B cell (primary cell): ENCODE results near the gene DOCK3. TPM values are rescaled to one million over a fixed set of nuclear protein-coding genes. Genes with fewer than 3 reads are reported as not detected.

Source experiments
- ATAC-seq: fragments of 200-7000 bp; cut with Tn5 transposase; one replicate; pipeline ENCODE4 v1.10.0; 2021; ENCODE audit warnings: low read depth, mild to moderate bottlenecking, moderate number of reproducible peaks, moderate library complexity
- CTCF ChIA-PET: fragments of 350-600 bp; sonication (Branson Sonifier 250); formaldehyde crosslinking; loops from one replicate; lab custom pipeline; 2021; ENCODE audit warnings: antibody characterized with exemption, inconsistent platforms; lab: Charles Lee
- POLR2A ChIA-PET: fragments of 350-600 bp; sonication (Branson Sonifier 250); formaldehyde crosslinking; loops from one replicate; lab custom pipeline; 2021; ENCODE audit warnings: antibody characterized with exemption; lab: Charles Lee
- DNase-seq: peaks from one replicate; pipeline ENCODE4 v3.0.0; 2013
- H2AFZ ChIP-seq: 2 replicates; pipeline ENCODE4 v1.6.1; 2012; ENCODE audit warnings: mild to moderate bottlenecking, low read depth, low read length; ENCODE audit not compliant: insufficient read depth, poor library complexity, severe bottlenecking
- H3K27ac ChIP-seq, 2 donors: 1 replicate in 1 of 2; 2 replicates in 1 of 2; pipeline ENCODE4 v1.5.1; 2012 to 2013; ENCODE audit warnings: low read length in 2 of 2, mild to moderate bottlenecking in 2 of 2, moderate library complexity in 1 of 2
- H3K27me3 ChIP-seq, 4 experiments: fragments of 200-600 bp in 1 of 4; sonication (generic) in 1 of 4; replicated peaks in 1 of 4; 1 replicate in 2 of 4; 2 replicates in 2 of 4; pipeline versions ENCODE4 v1.6.1 to v1.7.0; 2013 to 2016; ENCODE audit warnings: low read length in 3 of 4, mild to moderate bottlenecking in 2 of 4, mixed read lengths in 1 of 4, moderate library complexity in 1 of 4; ENCODE audit not compliant: insufficient read depth in 4 of 4, control insufficient read depth in 3 of 4; ENCODE audit errors: control extremely low read depth in 1 of 4
- H3K36me3 ChIP-seq, 2 experiments: replicated peaks in 1 of 2; 1 replicate in 1 of 2; 2 replicates in 1 of 2; pipeline versions ENCODE4 v1.6.1 to v1.7.1; 2013; ENCODE audit warnings: low read length in 1 of 2; ENCODE audit not compliant: insufficient read depth in 2 of 2, control insufficient read depth in 1 of 2; ENCODE audit errors: control extremely low read depth in 1 of 2, extremely low read depth in 1 of 2
- H3K4me1 ChIP-seq, 2 donors: fragments of 200-600 bp in 1 of 2; sonication (generic) in 1 of 2; 1 replicate in 1 of 2; 2 replicates in 1 of 2; pipeline versions ENCODE4 v1.5.1 to v1.6.1; 2013 to 2017; ENCODE audit warnings: low read length in 2 of 2; ENCODE audit not compliant: control insufficient read depth in 2 of 2, insufficient read depth in 2 of 2
- H3K4me2 ChIP-seq: replicated peaks from 2 replicates; pipeline ENCODE3; 2012; ENCODE audit warnings: mild to moderate bottlenecking, low read depth, low read length; ENCODE audit not compliant: poor library complexity, severe bottlenecking
- H3K4me3 ChIP-seq, 5 experiments: fragments of 200-600 bp in 1 of 5; sonication (generic) in 1 of 5; 1 replicate in 3 of 5; 2 replicates in 2 of 5; pipeline versions ENCODE4 v1.5.1 to v1.7.0; 2011 to 2016; ENCODE audit warnings: low read length in 4 of 5, mild to moderate bottlenecking in 4 of 5, low read depth in 2 of 5, control low read depth in 1 of 5, moderate library complexity in 1 of 5; ENCODE audit not compliant: insufficient read depth in 1 of 5; ENCODE audit errors: control extremely low read depth in 1 of 5, extremely low read depth in 1 of 5
- H3K79me2 ChIP-seq: fragments of 200-600 bp; sonication (generic); one replicate; pipeline ENCODE4 v1.6.0; 2016; ENCODE audit warnings: low read length; ENCODE audit not compliant: control insufficient read depth, insufficient read depth
- H3K9ac ChIP-seq: fragments of 200-600 bp; sonication (generic); 2 replicates; pipeline ENCODE4 v1.6.1; 2017; ENCODE audit warnings: mild to moderate bottlenecking, low read length, moderate library complexity
- H3K9me3 ChIP-seq, 3 donors: one replicate each; pipeline versions ENCODE4 v1.6.1 to v1.7.1; 2013; ENCODE audit warnings: low read length in 2 of 3; ENCODE audit not compliant: control insufficient read depth in 2 of 3, insufficient read depth in 1 of 3; ENCODE audit errors: control extremely low read depth in 1 of 3
- H4K20me1 ChIP-seq: 2 replicates; pipeline ENCODE4 v1.6.0; 2012; ENCODE audit warnings: mild to moderate bottlenecking, low read length; ENCODE audit not compliant: insufficient read depth, control insufficient read depth, poor library complexity, severe bottlenecking
- H3K27ac Mint-ChIP-seq: one replicate; pipeline ENCODE4 v1.8.0; 2021; ENCODE audit warnings: mixed read lengths
- H3K27me3 Mint-ChIP-seq: one replicate; pipeline ENCODE4 v1.8.0; 2021; ENCODE audit warnings: mixed read lengths
- H3K4me1 Mint-ChIP-seq: one replicate; pipeline ENCODE4 v1.8.0; 2021; ENCODE audit warnings: mixed read lengths
- H3K4me3 Mint-ChIP-seq: one replicate; pipeline ENCODE4 v1.8.0; 2021; ENCODE audit warnings: mixed read lengths
- H3K9me3 Mint-ChIP-seq: one replicate; pipeline ENCODE4 v1.8.0; 2022; ENCODE audit warnings: mixed read lengths; ENCODE audit not compliant: insufficient read depth
- CTCF ChIP-seq: fragments of 200-600 bp; IDR thresholded peaks from one replicate; pipeline ENCODE4 v1.8.0; 2022; ENCODE audit warnings: antibody characterized with exemption, mild to moderate bottlenecking
- EZH2 ChIP-seq: IDR thresholded peaks from 2 replicates; pipeline ENCODE4 v1.6.1; 2012; ENCODE audit warnings: borderline replicate concordance, low read depth, mild to moderate bottlenecking, moderate library complexity, low read length; ENCODE audit not compliant: insufficient read depth, poor library complexity, severe bottlenecking
- WGBS: methylation state at CpG from one replicate; pipeline ENCODE4 v1.1.5; 2013; ENCODE audit warnings: missing lambda C conversion rate; ENCODE audit not compliant: insufficient coverage; 5-methylcytosine and 5-hydroxymethylcytosine counted together
- intact Hi-C: fragments of 100-400 bp; cut with micrococcal nuclease; formaldehyde crosslinking; loops from one replicate; pipeline ENCODE4 v1.10.0; 2022
- polyA plus RNA-seq: library from polyadenylated mRNA; depleted of rRNA; stranded (reverse); fragments of >200 nt; gene quantifications from 2 replicates; pipeline ENCODE4 v1.2.3, GENCODE V29; 2012
- total RNA-seq, 2 donors: library from RNA; stranded (reverse); fragments of 120-200 nt in 1 of 2; gene quantifications; 1 replicate in 1 of 2; 2 replicates in 1 of 2; pipeline versions ENCODE4 v1.2.3 to v1.2.4, GENCODE V29; 2013 to 2022

Gene DOCK3
- total and polyA plus RNA-seq, 2 donors (not counting 1 experiment from before 2014, with no cell fraction given): 0.06 to 0.30 TPM

GRCh38 chr3:51333021-51333420 lies 658.3 kb downstream of the DOCK3 start:
- no peak for ATAC-seq
- Histone ChIP-seq H3K79me2 (no peaks in the 10 kb centered on the region), H3K36me3 (no peaks in the 10 kb centered on the region), H3K27me3 (no peaks in the 10 kb centered on the region), H3K9ac (no peak overlapping the region), H3K4me3 (no peak overlapping the region), H3K4me2 (no peak overlapping the region), H3K9me3 (no peaks in the 10 kb centered on the region), H3K4me1 (no peaks in the 10 kb centered on the region), H3K27ac (no peak overlapping the region), H2AFZ (no peak overlapping the region), H4K20me1 (no peaks in the 10 kb centered on the region)
- no peaks in the 10 kb centered on the region for H3K9me3 Mint-ChIP-seq
- H3K4me3 Mint-ChIP-seq: no peak overlapping the region
- H3K27ac Mint-ChIP-seq: no peak overlapping the region
- intact Hi-C loops: no loop called here
- TF ChIP-seq CTCF: no peak
- TF ChIP-seq EZH2: no peak
- ChIA-PET CTCF (interaction anchor here (0.7 kb wide), 1 partner anchor 45 kb away, joined by 3 read pairs; no protein-coding TSS in a partner anchor), POLR2A (interaction anchor here (0.7 kb wide), 1 partner anchor 709 kb away, joined by 6 read pairs; no protein-coding TSS in a partner anchor)
- no peaks in the 10 kb centered on the region for H3K4me1 Mint-ChIP-seq
- H3K27me3 Mint-ChIP-seq: peaks cover 5% of the 10 kb centered on the region
- no peak for DNase-seq
- WGBS: 93% methylated on average over 3 of the region's 6 CpGs

- H3K9ac ChIP-seq: no peak overlapping the region
- Mint-ChIP-seq H3K9me3 (no peaks in the 10 kb centered on the region), H3K4me1 (no peaks in the 10 kb centered on the region), H3K27me3 (peaks cover 5% of the 10 kb centered on the region), H3K27ac (no peak overlapping the region), H3K4me3 (no peak overlapping the region)
- TF ChIP-seq EZH2: no peak
- H3K27ac ChIP-seq: no peak overlapping the region
- no peak overlapping the region for H2AFZ ChIP-seq
- ChIA-PET POLR2A (no interaction called here), CTCF (no interaction called here)
- no peaks in the 10 kb centered on the region for H3K79me2 ChIP-seq
- H3K4me2 ChIP-seq: no peak overlapping the region
- ATAC-seq: no peak
- no peaks in the 10 kb centered on the region for H4K20me1 ChIP-seq
- H3K36me3 ChIP-seq: no peaks in the 10 kb centered on the region
- intact Hi-C loops: no loop called here
- no peaks in the 10 kb centered on the region for H3K9me3 ChIP-seq
- WGBS: 80% methylated on average over 1 of the region's 1 CpG
- no peaks in the 10 kb centered on the region for H3K4me1 ChIP-seq
- no peak for DNase-seq
- no peaks in the 10 kb centered on the region for H3K27me3 ChIP-seq
- no peak overlapping the region for H3K4me3 ChIP-seq
Measured at GRCh38 chr3:51336261-51336660, 661.5 kb downstream of the DOCK3 start.
